RWPE1 (cell line): ENCODE results near the gene LCAT.
A peak's percentile ranks its signal among the peaks of the same experiment; 100 is the strongest.

ENCODE experiments used
- CTCF ChIA-PET: fragments of 350-600 bp; sonication (Branson Sonifier 250); formaldehyde crosslinking; extraction: SDS; loops from one replicate; lab custom pipeline; 2021; lab: Yijun Ruan, JAX
- POLR2A ChIA-PET: fragments of 400-600 bp; formaldehyde crosslinking; extraction: SDS; loops from one replicate; lab custom pipeline; 2020; ENCODE audit warnings: antibody characterized with exemption; ENCODE audit not compliant: low non-redundant PET; lab: Yijun Ruan, JAX
- DNase-seq: peaks from one replicate; pipeline ENCODE4 v3.0.0; 2012; ENCODE audit warnings: low spot score
- H3K27ac ChIP-seq: fragments of 450-650 bp; 2 replicates; pipeline ENCODE4 v1.5.1; 2017
- TF ChIP-seq, protein P1 (sequence below): fragments of 450-650 bp; conservative IDR thresholded peaks from 2 replicates; pipeline ENCODE4 v1.5.1; 2017; ENCODE audit warnings: low read depth, mild to moderate bottlenecking

Gene LCAT

DNA sequence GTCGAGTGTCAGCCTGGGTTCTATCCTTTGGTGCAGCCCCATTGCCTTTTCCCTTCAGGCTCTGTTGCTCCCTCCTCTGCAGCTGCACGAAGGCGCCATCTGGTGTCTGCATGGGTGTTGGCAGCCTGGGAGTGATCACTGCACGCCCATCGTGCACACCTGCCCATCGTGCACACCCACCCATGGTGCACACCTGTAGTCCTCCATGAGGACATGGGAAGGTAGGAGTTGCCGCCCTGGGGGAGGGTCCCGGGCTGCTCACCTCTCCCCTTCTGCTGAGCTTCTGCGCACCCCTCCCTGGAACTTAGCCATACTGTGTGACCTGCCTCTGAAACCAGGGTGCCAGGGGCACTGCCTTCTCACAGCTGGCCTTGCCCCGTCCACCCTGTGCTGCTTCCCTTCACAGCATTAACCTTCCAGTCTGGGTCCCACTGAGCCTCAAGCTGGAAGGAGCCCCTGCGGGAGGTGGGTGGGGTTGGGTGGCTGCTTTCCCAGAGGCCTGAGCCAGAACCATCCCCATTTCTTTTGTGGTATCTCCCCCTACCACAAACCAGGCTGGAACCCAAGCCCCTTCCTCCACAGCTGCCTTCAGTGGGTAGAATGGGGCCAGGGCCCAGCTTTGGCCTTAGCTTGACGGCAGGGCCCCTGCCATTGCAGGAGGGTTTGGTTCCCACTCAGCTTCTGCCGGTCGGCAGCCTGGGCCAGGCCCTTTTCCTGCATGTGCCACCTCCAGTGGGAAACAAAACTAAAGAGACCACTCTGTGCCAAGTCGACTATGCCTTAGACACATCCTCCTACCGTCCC, 15.2 kb downstream of the LCAT start:
- CTCF ChIA-PET: interaction anchor here (0.5 to 3.3 kb wide), 17 partner anchors 11 to 408 kb away, joined by 3 to 19 read pairs (median 3); partner anchors contain the start of gene NRN1L
- TF ChIP-seq, protein P1, sequence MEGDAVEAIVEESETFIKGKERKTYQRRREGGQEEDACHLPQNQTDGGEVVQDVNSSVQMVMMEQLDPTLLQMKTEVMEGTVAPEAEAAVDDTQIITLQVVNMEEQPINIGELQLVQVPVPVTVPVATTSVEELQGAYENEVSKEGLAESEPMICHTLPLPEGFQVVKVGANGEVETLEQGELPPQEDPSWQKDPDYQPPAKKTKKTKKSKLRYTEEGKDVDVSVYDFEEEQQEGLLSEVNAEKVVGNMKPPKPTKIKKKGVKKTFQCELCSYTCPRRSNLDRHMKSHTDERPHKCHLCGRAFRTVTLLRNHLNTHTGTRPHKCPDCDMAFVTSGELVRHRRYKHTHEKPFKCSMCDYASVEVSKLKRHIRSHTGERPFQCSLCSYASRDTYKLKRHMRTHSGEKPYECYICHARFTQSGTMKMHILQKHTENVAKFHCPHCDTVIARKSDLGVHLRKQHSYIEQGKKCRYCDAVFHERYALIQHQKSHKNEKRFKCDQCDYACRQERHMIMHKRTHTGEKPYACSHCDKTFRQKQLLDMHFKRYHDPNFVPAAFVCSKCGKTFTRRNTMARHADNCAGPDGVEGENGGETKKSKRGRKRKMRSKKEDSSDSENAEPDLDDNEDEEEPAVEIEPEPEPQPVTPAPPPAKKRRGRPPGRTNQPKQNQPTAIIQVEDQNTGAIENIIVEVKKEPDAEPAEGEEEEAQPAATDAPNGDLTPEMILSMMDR: peak; percentile 92

DNA sequence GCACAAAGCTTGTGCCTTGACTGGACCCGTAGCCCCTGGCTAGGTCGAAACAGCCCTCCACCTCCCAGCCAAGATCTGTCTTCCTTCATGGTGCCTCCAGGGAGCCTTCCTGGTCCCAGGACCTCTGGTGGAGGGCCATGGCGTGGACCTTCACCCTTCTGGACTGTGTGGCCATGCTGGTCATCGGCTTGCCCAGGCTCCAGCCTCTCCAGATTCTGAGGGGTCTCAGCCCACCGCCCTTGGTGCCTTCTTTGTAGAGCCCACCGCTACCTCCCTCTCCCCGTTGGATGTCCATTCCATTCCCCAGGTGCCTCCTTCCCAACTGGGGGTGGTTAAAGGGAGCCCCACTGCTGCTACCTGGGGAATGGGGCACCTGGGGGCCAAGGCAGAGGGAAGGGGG, 15.8 kb downstream of the LCAT start:
- no peak for DNase-seq
- ChIA-PET POLR2A (no interaction called here), CTCF (interaction anchor here (0.5 to 3.3 kb wide), 14 partner anchors 10 to 407 kb away, joined by 3 to 19 read pairs (median 3); partner anchors contain the start of gene NRN1L)
- H3K27ac ChIP-seq: peak overlapping the region; percentile 73; the same call in 1 of the 2 replicates
- TF ChIP-seq, protein P1: no peak

More for the DNA sequence above, 15.2 kb downstream of the LCAT start:
- POLR2A ChIA-PET: no interaction called here
- peak overlapping the region; percentile 9; the same call in 1 of the 2 replicates for H3K27ac ChIP-seq
- DNase-seq: peak; percentile 77

DNA sequence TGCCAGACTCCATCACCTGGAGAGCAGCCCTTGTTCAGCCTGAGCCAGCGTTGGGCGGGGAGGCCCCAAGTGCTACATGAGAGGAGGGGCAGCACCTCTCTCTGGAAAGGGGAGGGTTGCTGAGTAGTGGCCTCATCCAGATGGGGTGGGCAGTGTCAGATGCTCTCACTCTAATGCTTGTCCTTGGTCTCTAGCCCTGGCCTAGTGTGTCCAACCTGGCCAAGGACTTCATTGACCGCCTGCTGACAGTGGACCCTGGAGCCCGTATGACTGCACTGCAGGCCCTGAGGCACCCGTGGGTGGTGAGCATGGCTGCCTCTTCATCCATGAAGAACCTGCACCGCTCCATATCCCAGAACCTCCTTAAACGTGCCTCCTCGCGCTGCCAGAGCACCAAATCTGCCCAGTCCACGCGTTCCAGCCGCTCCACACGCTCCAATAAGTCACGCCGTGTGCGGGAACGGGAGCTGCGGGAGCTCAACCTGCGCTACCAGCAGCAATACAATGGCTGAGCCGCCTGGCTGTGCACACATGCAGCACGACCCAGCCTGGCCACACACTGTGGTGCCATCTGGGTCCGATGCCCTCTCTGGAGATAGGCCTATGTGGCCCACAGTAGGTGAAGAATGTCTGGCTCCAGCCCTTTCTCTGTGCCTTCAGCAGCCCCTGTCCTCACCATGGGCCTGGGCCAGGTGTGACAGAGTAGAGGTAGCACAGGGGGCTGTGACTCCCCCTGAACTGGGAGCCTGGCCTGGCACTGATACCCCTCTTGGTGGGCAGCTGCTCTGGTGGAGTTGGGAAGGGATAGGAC, 16.6 kb downstream of the LCAT start:
- CTCF ChIA-PET: interaction anchor here (0.6 to 3.3 kb wide), 6 partner anchors 15 to 407 kb away, joined by 3 to 19 read pairs (median 6); no protein-coding TSS in a partner anchor
- POLR2A ChIA-PET: no interaction called here
- TF ChIP-seq, protein P1: no peak
- DNase-seq: no peak
- H3K27ac ChIP-seq: peak overlapping the region; percentile 73

DNA sequence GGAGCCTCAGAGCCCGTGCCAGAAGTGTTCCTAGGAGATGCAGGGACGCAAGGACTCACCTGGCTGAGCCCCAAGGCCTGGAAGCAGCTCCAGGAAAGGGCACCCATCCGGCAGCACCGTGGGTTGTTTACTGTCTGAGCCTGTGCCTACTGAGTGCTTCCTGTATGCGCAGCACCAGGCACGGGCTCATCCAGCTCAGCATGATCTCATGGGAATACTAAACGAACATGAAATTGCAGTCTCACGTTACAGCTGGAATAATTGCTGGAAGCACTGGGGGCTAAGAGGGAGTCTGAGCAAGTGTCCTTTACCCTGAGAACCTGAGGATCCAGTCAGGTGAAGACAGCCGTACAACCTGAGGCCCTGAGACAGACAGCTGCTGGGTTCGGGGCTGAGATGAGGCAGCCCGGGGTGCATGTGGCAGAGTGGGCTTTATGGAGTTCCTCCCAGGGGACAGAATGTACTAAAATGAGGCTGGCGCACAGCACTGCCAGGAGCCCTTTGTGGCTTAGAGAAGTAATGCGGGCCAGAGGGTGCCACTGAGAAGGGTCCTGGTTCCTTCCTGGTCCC, 17.7 kb downstream of the LCAT start:
- ChIA-PET POLR2A (interaction anchor here (0.5 kb wide), 1 partner anchor 110 kb away, joined by 7 read pairs; no protein-coding TSS in a partner anchor), CTCF (interaction anchor here (0.8 to 3.3 kb wide), 4 partner anchors 8 to 110 kb away, joined by 4 to 19 read pairs (median 12); no protein-coding TSS in a partner anchor)
- TF ChIP-seq, protein P1: 0 out of 2 replicates have a peak, but pooled peaks have one; percentile 12

DNA sequence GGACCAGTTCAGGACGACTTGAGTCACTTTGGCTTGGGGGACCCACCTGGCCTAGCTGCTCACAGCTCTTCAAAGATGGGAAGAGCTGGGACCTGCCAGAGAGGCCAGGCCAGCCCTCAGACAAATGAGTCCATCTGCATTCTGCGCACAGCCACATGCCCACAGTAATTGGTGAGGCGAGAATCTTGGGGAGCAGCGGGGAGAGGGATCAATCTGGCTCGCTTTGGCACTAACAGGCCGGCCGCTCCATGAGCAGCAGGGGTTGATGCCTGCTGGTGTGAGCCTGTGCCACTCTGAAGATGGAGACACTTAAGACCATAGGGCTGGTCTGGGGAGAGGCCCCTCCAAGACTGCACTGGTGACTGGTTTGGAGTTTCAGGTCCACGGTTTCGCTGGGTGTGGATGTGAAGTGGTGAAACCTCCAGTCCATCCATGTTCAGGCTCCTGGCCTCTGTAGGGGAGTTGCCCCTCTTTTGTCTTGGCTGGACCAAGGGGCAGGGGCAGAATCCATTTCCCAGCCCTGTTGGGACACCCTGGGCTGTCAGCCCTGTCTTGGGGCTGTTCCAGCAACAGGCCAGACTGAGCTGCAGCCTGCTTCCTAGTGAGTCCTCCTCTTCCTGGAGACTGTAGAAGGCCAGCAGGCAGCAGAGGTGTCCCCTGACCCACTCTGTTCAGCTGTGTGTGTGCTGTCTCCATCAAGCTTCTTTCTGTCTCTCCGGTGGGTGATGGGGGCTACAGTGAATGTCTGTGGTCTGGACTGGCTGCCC, 19.6 kb downstream of the LCAT start:
- DNase-seq: no peak
- TF ChIP-seq, protein P1: no peak
- H3K27ac ChIP-seq: peak overlapping the region; percentile 8; the same call in 1 of the 2 replicates
- CTCF ChIA-PET: interaction anchor here (0.9 kb wide), 1 partner anchor 41 kb away, joined by 4 read pairs; no protein-coding TSS in a partner anchor
- POLR2A ChIA-PET: no interaction called here

More for the DNA sequence above, 17.7 kb downstream of the LCAT start:
- peak; percentile 36 for DNase-seq
- peak overlapping the region; percentile 73 for H3K27ac ChIP-seq
